GM23338 (cell line): Measurements from ENCODE around the gene RCBTB2.

Source experiments
- CREB1 ChIP-seq: fragments of 250-450 bp; sonication (Bioruptor Pico); IDR thresholded peaks from 2 replicates; pipeline ENCODE4 v1.5.0; 2020; ENCODE audit warnings: low read depth, mild to moderate bottlenecking, moderate library complexity
- CTCF ChIP-seq, 2 experiments: fragments of 200-600 bp in 1 of 2; sonication (generic) in 1 of 2; conservative IDR thresholded peaks; 2 replicates each; pipeline versions ENCODE4 v1.5.1 to v1.6.1; 2016 to 2017; ENCODE audit warnings: antibody characterized with exemption in 2 of 2, low read depth in 2 of 2, mild to moderate bottlenecking in 2 of 2, moderate library complexity in 1 of 2
- ETS1 ChIP-seq: IDR thresholded peaks from 2 replicates; pipeline ENCODE4 v1.6.1; 2016; ENCODE audit warnings: antibody characterized with exemption
- EZH2 ChIP-seq: fragments of 200-600 bp; sonication (generic); IDR thresholded peaks from one replicate; pipeline ENCODE4 v1.8.0; 2017; ENCODE audit warnings: antibody characterized with exemption, mild to moderate bottlenecking, low read depth; ENCODE audit not compliant: unreplicated experiment
- EZH2phosphoT487 ChIP-seq: fragments of 200-600 bp; sonication (generic); IDR thresholded peaks from one replicate; pipeline ENCODE4 v1.8.1; 2018; ENCODE audit warnings: antibody characterized with exemption; ENCODE audit not compliant: unreplicated experiment
- JUNB ChIP-seq: IDR thresholded peaks from one replicate; pipeline ENCODE4 v1.6.1; 2016; ENCODE audit warnings: antibody characterized with exemption; ENCODE audit not compliant: unreplicated experiment
- NANOG ChIP-seq: IDR thresholded peaks from 2 replicates; pipeline ENCODE4 v1.6.1; 2016; ENCODE audit warnings: antibody characterized with exemption, borderline replicate concordance
- POLR2AphosphoS5 ChIP-seq: IDR thresholded peaks from 2 replicates; pipeline ENCODE4 v1.6.1; 2016; ENCODE audit warnings: antibody characterized with exemption, low read depth
- STAT1 ChIP-seq: IDR thresholded peaks from one replicate; pipeline ENCODE4 v1.6.1; 2016; ENCODE audit warnings: antibody characterized with exemption; ENCODE audit not compliant: unreplicated experiment
- ZNF114 ChIP-seq: fragments of 250-450 bp; sonication (Bioruptor Pico); IDR thresholded peaks from 2 replicates; pipeline ENCODE4 v1.5.0; 2020; ENCODE audit warnings: mild to moderate bottlenecking, moderate library complexity
- TF ChIP-seq, protein P1 (sequence below): IDR thresholded peaks from one replicate; pipeline ENCODE4 v1.6.1; 2018; ENCODE audit warnings: antibody characterized with exemption; ENCODE audit not compliant: unreplicated experiment
- TF ChIP-seq, protein P2 (sequence below): fragments of 250-450 bp; sonication (Bioruptor Pico); IDR thresholded peaks from 2 replicates; pipeline ENCODE4 v1.5.0; 2020; ENCODE audit warnings: mild to moderate bottlenecking, moderate library complexity

DNA sequence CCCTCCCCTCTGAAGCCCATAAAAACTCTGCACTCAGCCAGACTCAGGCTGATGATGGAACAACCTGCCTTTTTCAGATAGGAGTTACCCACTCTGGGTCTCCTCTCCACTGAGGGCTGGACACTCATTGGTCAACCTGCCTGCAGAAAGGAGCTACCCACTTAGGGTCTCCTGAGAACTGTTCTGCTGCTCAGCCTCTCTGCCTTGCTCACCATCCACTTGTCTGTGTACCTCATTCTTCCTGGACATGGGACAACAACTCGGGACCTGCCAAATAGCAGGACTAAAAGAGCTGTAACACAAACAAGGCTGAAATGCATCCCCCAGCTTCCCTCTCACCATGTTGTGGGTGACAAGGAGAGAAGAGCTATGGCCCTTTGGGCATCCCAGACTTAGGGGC lies 18.4 kb upstream of the RCBTB2 start:
- no peak for TF ChIP-seq EZH2
- TF ChIP-seq CTCF (conservative IDR thresholded peaks at IDR 0.05; ENCODE audit: low read depth in 2 of 2) = no peak
- no peak for TF ChIP-seq EZH2phosphoT487
- no peak for TF ChIP-seq POLR2AphosphoS5
- TF ChIP-seq, protein P1, sequence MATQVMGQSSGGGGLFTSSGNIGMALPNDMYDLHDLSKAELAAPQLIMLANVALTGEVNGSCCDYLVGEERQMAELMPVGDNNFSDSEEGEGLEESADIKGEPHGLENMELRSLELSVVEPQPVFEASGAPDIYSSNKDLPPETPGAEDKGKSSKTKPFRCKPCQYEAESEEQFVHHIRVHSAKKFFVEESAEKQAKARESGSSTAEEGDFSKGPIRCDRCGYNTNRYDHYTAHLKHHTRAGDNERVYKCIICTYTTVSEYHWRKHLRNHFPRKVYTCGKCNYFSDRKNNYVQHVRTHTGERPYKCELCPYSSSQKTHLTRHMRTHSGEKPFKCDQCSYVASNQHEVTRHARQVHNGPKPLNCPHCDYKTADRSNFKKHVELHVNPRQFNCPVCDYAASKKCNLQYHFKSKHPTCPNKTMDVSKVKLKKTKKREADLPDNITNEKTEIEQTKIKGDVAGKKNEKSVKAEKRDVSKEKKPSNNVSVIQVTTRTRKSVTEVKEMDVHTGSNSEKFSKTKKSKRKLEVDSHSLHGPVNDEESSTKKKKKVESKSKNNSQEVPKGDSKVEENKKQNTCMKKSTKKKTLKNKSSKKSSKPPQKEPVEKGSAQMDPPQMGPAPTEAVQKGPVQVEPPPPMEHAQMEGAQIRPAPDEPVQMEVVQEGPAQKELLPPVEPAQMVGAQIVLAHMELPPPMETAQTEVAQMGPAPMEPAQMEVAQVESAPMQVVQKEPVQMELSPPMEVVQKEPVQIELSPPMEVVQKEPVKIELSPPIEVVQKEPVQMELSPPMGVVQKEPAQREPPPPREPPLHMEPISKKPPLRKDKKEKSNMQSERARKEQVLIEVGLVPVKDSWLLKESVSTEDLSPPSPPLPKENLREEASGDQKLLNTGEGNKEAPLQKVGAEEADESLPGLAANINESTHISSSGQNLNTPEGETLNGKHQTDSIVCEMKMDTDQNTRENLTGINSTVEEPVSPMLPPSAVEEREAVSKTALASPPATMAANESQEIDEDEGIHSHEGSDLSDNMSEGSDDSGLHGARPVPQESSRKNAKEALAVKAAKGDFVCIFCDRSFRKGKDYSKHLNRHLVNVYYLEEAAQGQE = no peak
- no peak for TF ChIP-seq NANOG
- TF ChIP-seq CREB1 (CRISPR knock-in tag) = no peak
- TF ChIP-seq STAT1 = no peak
- no peak for TF ChIP-seq ETS1
- TF ChIP-seq, protein P2, sequence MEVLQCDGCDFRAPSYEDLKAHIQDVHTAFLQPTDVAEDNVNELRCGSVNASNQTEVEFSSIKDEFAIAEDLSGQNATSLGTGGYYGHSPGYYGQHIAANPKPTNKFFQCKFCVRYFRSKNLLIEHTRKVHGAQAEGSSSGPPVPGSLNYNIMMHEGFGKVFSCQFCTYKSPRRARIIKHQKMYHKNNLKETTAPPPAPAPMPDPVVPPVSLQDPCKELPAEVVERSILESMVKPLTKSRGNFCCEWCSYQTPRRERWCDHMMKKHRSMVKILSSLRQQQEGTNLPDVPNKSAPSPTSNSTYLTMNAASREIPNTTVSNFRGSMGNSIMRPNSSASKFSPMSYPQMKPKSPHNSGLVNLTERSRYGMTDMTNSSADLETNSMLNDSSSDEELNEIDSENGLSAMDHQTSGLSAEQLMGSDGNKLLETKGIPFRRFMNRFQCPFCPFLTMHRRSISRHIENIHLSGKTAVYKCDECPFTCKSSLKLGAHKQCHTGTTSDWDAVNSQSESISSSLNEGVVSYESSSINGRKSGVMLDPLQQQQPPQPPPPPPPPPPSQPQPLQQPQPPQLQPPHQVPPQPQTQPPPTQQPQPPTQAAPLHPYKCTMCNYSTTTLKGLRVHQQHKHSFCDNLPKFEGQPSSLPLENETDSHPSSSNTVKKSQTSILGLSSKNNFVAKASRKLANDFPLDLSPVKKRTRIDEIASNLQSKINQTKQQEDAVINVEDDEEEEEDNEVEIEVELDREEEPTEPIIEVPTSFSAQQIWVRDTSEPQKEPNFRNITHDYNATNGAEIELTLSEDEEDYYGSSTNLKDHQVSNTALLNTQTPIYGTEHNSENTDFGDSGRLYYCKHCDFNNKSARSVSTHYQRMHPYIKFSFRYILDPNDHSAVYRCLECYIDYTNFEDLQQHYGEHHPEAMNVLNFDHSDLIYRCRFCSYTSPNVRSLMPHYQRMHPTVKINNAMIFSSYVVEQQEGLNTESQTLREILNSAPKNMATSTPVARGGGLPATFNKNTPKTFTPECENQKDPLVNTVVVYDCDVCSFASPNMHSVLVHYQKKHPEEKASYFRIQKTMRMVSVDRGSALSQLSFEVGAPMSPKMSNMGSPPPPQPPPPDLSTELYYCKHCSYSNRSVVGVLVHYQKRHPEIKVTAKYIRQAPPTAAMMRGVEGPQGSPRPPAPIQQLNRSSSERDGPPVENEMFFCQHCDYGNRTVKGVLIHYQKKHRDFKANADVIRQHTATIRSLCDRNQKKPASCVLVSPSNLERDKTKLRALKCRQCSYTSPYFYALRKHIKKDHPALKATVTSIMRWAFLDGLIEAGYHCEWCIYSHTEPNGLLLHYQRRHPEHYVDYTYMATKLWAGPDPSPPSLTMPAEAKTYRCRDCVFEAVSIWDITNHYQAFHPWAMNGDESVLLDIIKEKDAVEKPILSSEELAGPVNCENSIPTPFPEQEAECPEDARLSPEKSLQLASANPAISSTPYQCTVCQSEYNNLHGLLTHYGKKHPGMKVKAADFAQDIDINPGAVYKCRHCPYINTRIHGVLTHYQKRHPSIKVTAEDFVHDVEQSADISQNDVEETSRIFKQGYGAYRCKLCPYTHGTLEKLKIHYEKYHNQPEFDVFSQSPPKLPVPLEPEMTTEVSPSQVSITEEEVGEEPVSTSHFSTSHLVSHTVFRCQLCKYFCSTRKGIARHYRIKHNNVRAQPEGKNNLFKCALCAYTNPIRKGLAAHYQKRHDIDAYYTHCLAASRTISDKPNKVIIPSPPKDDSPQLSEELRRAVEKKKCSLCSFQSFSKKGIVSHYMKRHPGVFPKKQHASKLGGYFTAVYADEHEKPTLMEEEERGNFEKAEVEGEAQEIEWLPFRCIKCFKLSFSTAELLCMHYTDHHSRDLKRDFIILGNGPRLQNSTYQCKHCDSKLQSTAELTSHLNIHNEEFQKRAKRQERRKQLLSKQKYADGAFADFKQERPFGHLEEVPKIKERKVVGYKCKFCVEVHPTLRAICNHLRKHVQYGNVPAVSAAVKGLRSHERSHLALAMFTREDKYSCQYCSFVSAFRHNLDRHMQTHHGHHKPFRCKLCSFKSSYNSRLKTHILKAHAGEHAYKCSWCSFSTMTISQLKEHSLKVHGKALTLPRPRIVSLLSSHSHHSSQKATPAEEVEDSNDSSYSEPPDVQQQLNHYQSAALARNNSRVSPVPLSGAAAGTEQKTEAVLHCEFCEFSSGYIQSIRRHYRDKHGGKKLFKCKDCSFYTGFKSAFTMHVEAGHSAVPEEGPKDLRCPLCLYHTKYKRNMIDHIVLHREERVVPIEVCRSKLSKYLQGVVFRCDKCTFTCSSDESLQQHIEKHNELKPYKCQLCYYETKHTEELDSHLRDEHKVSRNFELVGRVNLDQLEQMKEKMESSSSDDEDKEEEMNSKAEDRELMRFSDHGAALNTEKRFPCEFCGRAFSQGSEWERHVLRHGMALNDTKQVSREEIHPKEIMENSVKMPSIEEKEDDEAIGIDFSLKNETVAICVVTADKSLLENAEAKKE (CRISPR knock-in tag) = no peak
- TF ChIP-seq ZNF114 (CRISPR knock-in tag) = no peak
- TF ChIP-seq JUNB = no peak
